ENCODE data around the gene THUMPD2. TPM values are rescaled to one million over a fixed set of nuclear protein-coding genes. Genes with fewer than 3 reads are reported as not detected.
"Not testable (repeated sequence)": the region's sequence is repeated elsewhere in the genome, so short reads cannot be mapped to it uniquely, and the experiment has no call there.

The THUMPD2 gene
- polyA plus RNA-seq, 1 experiment = 4.1 TPM

- ChIA-PET CTCF (no interaction called here), POLR2A (no interaction called here)
- no peaks in the 10 kb centered on the region for H3K36me3 ChIP-seq (ENCODE audit: control insufficient read depth, insufficient read depth, low read length)
- H3K4me3 ChIP-seq (ENCODE audit: low read depth, low read length) = no peak overlapping the region
- no peak for TF ChIP-seq CTCF (IDR thresholded peaks at IDR 0.05; ENCODE audit: insufficient read depth, low read depth, low read length)
- H3K27me3 ChIP-seq (ENCODE audit: control insufficient read depth, insufficient read depth, low read length) = no peaks in the 10 kb centered on the region; the same call in 1 of the 2 replicates
- no peak for DNase-seq (ENCODE audit: low read depth)
Measured at GRCh38 chr2:39803839-39804238, 24.8 kb upstream of the THUMPD2 start.

GRCh38 chr2:39800752-39801151 is 21.7 kb upstream of the THUMPD2 start:
- DNase-seq (ENCODE audit: low read depth) = no peak
- Histone ChIP-seq H3K36me3 (ENCODE audit: control insufficient read depth, insufficient read depth, low read length) (no peaks in the 10 kb centered on the region), H3K27me3 (ENCODE audit: control insufficient read depth, insufficient read depth, low read length) (no peaks in the 10 kb centered on the region), H3K4me3 (ENCODE audit: low read depth, low read length) (no peak overlapping the region)
- TF ChIP-seq CTCF (IDR thresholded peaks at IDR 0.05; ENCODE audit: insufficient read depth, low read depth, low read length) = no peak
- CTCF ChIA-PET = no interaction called here
- POLR2A ChIA-PET = interaction anchor here (0.6 kb wide), 1 partner anchor 83 kb away, joined by 3 read pairs; no protein-coding TSS in a partner anchor

- ChIA-PET POLR2A (interaction anchor here (0.6 kb wide), 1 partner anchor 11 kb away, joined by 3 read pairs; no protein-coding TSS in a partner anchor), CTCF (no interaction called here)
- Histone ChIP-seq H3K27me3 (ENCODE audit: control insufficient read depth, insufficient read depth, low read length) (no peaks in the 10 kb centered on the region), H3K4me3 (ENCODE audit: low read depth, low read length) (no peak overlapping the region), H3K36me3 (ENCODE audit: control insufficient read depth, insufficient read depth, low read length) (no peaks in the 10 kb centered on the region)
- DNase-seq (ENCODE audit: low read depth) = no peak
- no peak for TF ChIP-seq CTCF (IDR thresholded peaks at IDR 0.05; ENCODE audit: insufficient read depth, low read depth, low read length)
Measured at GRCh38 chr2:39796134-39796533, 17.1 kb upstream of the THUMPD2 start.

GRCh38 chr2:39790216-39790818 is 11.3 kb upstream of the THUMPD2 start:
- POLR2A ChIA-PET; H3K4me3 ChIP-seq (ENCODE audit: low read depth, low read length); DNase-seq (ENCODE audit: low read depth); CTCF ChIA-PET; H3K27me3 ChIP-seq (ENCODE audit: control insufficient read depth, insufficient read depth, low read length); H3K36me3 ChIP-seq (ENCODE audit: control insufficient read depth, insufficient read depth, low read length): not testable (repeated sequence)

GRCh38 chr2:39787950-39788349 is 8.9 kb upstream of the THUMPD2 start:
- H3K4me3 ChIP-seq (ENCODE audit: low read depth, low read length) = no peak overlapping the region
- DNase-seq (ENCODE audit: low read depth) = no peak

More at GRCh38 chr2:39787950-39788349, 8.9 kb upstream of the THUMPD2 start:
- no peak for TF ChIP-seq CTCF (IDR thresholded peaks at IDR 0.05; ENCODE audit: insufficient read depth, low read depth, low read length)
- no peaks in the 10 kb centered on the region for H3K27me3 ChIP-seq (ENCODE audit: control insufficient read depth, insufficient read depth, low read length)
- POLR2A ChIA-PET = no interaction called here
- CTCF ChIA-PET = no interaction called here
- H3K36me3 ChIP-seq (ENCODE audit: control insufficient read depth, insufficient read depth, low read length) = no peaks in the 10 kb centered on the region

Measured in BJ (cell line).